H9 (cell line): ENCODE data around the gene PRKCA. TPM values are rescaled to one million over a fixed set of nuclear protein-coding genes. Genes with fewer than 3 reads are reported as not detected.

Source experiments
- DNase-seq: peaks from one replicate; pipeline ENCODE4 v3.0.0-alpha.2; 2017
- H2AFZ ChIP-seq: one replicate; pipeline ENCODE4 v1.6.1; 2013; ENCODE audit warnings: mild to moderate bottlenecking, low read length, control low read depth, moderate library complexity
- H2AK5ac ChIP-seq: 2 replicates; pipeline ENCODE4 v1.6.1; 2013; ENCODE audit warnings: low read length, control low read depth, mixed read lengths; ENCODE audit not compliant: insufficient read length
- H2BK120ac ChIP-seq: one replicate; pipeline ENCODE4 v1.6.1; 2013; ENCODE audit warnings: low read depth, mild to moderate bottlenecking, low read length, control low read depth, inconsistent platforms; ENCODE audit not compliant: poor library complexity, severe bottlenecking
- H2BK12ac ChIP-seq: 2 replicates; pipeline ENCODE4 v1.6.1; 2013; ENCODE audit warnings: low read length, control low read depth, mixed read lengths, low read depth; ENCODE audit not compliant: insufficient read length
- H2BK15ac ChIP-seq: 2 replicates; pipeline ENCODE4 v1.6.1; 2013; ENCODE audit warnings: low read depth, low read length, control low read depth
- H2BK20ac ChIP-seq: one replicate; pipeline ENCODE4 v1.6.1; 2013; ENCODE audit warnings: low read depth, mild to moderate bottlenecking, low read length, control low read depth, inconsistent platforms; ENCODE audit not compliant: poor library complexity, severe bottlenecking
- H2BK5ac ChIP-seq: 2 replicates; pipeline ENCODE4 v1.6.1; 2013; ENCODE audit warnings: low read length, control low read depth, mixed read lengths; ENCODE audit not compliant: insufficient read length
- H3K14ac ChIP-seq: 2 replicates; pipeline ENCODE4 v1.6.1; 2013; ENCODE audit warnings: low read length, control low read depth; ENCODE audit not compliant: insufficient read depth
- H3K18ac ChIP-seq: 2 replicates; pipeline ENCODE4 v1.6.1; 2013; ENCODE audit warnings: low read depth, mild to moderate bottlenecking, mixed read lengths, low read length, control low read depth; ENCODE audit not compliant: insufficient read length
- H3K23ac ChIP-seq: 2 replicates; pipeline ENCODE4 v1.6.1; 2013; ENCODE audit warnings: low read length, control low read depth, mixed read lengths, low read depth; ENCODE audit not compliant: insufficient read length
- H3K23me2 ChIP-seq: 2 replicates; pipeline ENCODE4 v1.6.1; 2013; ENCODE audit warnings: low read depth, mild to moderate bottlenecking, mixed read lengths, low read length, control low read depth; ENCODE audit not compliant: insufficient read length, poor library complexity, severe bottlenecking
- H3K27ac ChIP-seq: 2 replicates; pipeline ENCODE4 v1.5.1; 2013; ENCODE audit warnings: low read length, control low read depth, mixed read lengths, low read depth; ENCODE audit not compliant: insufficient read length
- H3K27me3 ChIP-seq: 2 replicates; pipeline ENCODE4 v1.6.1; 2013; ENCODE audit warnings: low read length, control low read depth, inconsistent platforms; ENCODE audit not compliant: insufficient read depth
- H3K4ac ChIP-seq: 2 replicates; pipeline ENCODE4 v1.6.1; 2013; ENCODE audit warnings: low read depth, mild to moderate bottlenecking, control low read depth, inconsistent platforms, low read length, moderate library complexity
- H3K4me1 ChIP-seq: 2 replicates; pipeline ENCODE4 v1.6.1; 2013; ENCODE audit warnings: low read length, control low read depth, inconsistent platforms; ENCODE audit not compliant: insufficient read depth
- H3K4me2 ChIP-seq: 2 replicates; pipeline ENCODE4 v1.6.1; 2013; ENCODE audit warnings: low read length, control low read depth, mixed read lengths; ENCODE audit not compliant: insufficient read length, insufficient read depth
- H3K56ac ChIP-seq: 2 replicates; pipeline ENCODE4 v1.6.1; 2013; ENCODE audit warnings: low read depth, mild to moderate bottlenecking, mixed read lengths, low read length, control low read depth; ENCODE audit not compliant: insufficient read length
- H3K79me1 ChIP-seq: 2 replicates; pipeline ENCODE4 v1.6.1; 2013; ENCODE audit warnings: low read depth, mild to moderate bottlenecking, moderate library complexity, low read length, control low read depth, inconsistent platforms; ENCODE audit not compliant: insufficient read depth, poor library complexity, severe bottlenecking
- H3K79me2 ChIP-seq: 2 replicates; pipeline ENCODE4 v1.6.1; 2013; ENCODE audit warnings: low read length, control low read depth, inconsistent platforms; ENCODE audit not compliant: insufficient read depth
- H3K9ac ChIP-seq: 2 replicates; pipeline ENCODE4 v1.6.1; 2013; ENCODE audit warnings: low read length, control low read depth, mixed read lengths; ENCODE audit not compliant: insufficient read length; ENCODE audit errors: extremely low read depth
- H3K9me3 ChIP-seq: one replicate; pipeline ENCODE4 v1.6.1; 2013; ENCODE audit warnings: low read depth, low read length, inconsistent platforms; ENCODE audit not compliant: control insufficient read depth
- H3T11ph ChIP-seq: one replicate; pipeline ENCODE4 v1.6.1; 2013; ENCODE audit warnings: mild to moderate bottlenecking, low read length, control low read depth, inconsistent platforms
- H4K20me1 ChIP-seq: one replicate; pipeline ENCODE4 v1.6.1; 2013; ENCODE audit not compliant: control insufficient read depth, insufficient read length, insufficient read depth
- H4K5ac ChIP-seq: 2 replicates; pipeline ENCODE4 v1.6.1; 2013; ENCODE audit warnings: low read depth, mild to moderate bottlenecking, mixed read lengths, low read length, control low read depth; ENCODE audit not compliant: insufficient read length
- H4K8ac ChIP-seq: replicated peaks from 2 replicates; pipeline ENCODE4 v1.6.1; 2013; ENCODE audit warnings: low read length, control low read depth, mixed read lengths, low read depth; ENCODE audit not compliant: insufficient read length
- H4K91ac ChIP-seq: 2 replicates; pipeline ENCODE4 v1.6.1; 2013; ENCODE audit warnings: low read depth, mild to moderate bottlenecking, moderate library complexity, mixed read lengths, low read length, control low read depth; ENCODE audit not compliant: insufficient read length
- H3K27ac Mint-ChIP-seq, 3 experiments: 2 replicates in 2 of 3; 3 replicates in 1 of 3; pipeline ENCODE4 v1.8.0; 2020 to 2021; ENCODE audit warnings: mixed read lengths in 3 of 3, mild to moderate bottlenecking in 1 of 3, moderate library complexity in 1 of 3
- H3K27me3 Mint-ChIP-seq: 2 replicates; pipeline ENCODE4 v1.8.0; 2021; ENCODE audit warnings: low read depth, mild to moderate bottlenecking, moderate library complexity, mixed read lengths
- H3K36me3 Mint-ChIP-seq, 3 experiments: 2 replicates in 2 of 3; 3 replicates in 1 of 3; pipeline ENCODE4 v1.8.0; 2020 to 2021; ENCODE audit warnings: low read depth in 3 of 3, mixed read lengths in 3 of 3; ENCODE audit not compliant: insufficient read depth in 1 of 3
- H3K4me1 Mint-ChIP-seq, 2 experiments: 2 replicates each; pipeline ENCODE4 v1.8.0; 2020; ENCODE audit warnings: mixed read lengths in 2 of 2
- H3K4me3 Mint-ChIP-seq, 2 experiments: 2 replicates in 1 of 2; 3 replicates in 1 of 2; pipeline ENCODE4 v1.8.0; 2020 to 2021; ENCODE audit warnings: mild to moderate bottlenecking in 2 of 2, mixed read lengths in 2 of 2, moderate library complexity in 1 of 2
- H3K9me3 Mint-ChIP-seq, 2 experiments: 2 replicates in 1 of 2; 3 replicates in 1 of 2; pipeline ENCODE4 v1.8.0; 2020; ENCODE audit warnings: mild to moderate bottlenecking in 2 of 2, mixed read lengths in 2 of 2, moderate library complexity in 1 of 2
- WGBS: extraction: QIAGEN DNeasy Blood & Tissue Kit; methylation state at CpG from one replicate; pipeline ENCODE4 v1.1.7; 2013; ENCODE audit warnings: missing lambda C conversion rate, low lambda C conversion rate, mixed read lengths; ENCODE audit not compliant: insufficient read length; ENCODE audit errors: extremely low coverage; 5-methylcytosine and 5-hydroxymethylcytosine counted together
- total RNA-seq: library from RNA; stranded (reverse); gene quantifications from 2 replicates; pipeline ENCODE4 v1.2.1, GENCODE V29; 2021
- TF ChIP-seq, protein P1 (sequence below): fragments of 200-600 bp; sonication (generic); conservative IDR thresholded peaks from 3 replicates; pipeline ENCODE4 v1.8.0; 2021; ENCODE audit warnings: antibody characterized with exemption, mild to moderate bottlenecking

The PRKCA gene
- total RNA-seq, 1 experiment from 2014 or later: 10.5 TPM

DNA sequence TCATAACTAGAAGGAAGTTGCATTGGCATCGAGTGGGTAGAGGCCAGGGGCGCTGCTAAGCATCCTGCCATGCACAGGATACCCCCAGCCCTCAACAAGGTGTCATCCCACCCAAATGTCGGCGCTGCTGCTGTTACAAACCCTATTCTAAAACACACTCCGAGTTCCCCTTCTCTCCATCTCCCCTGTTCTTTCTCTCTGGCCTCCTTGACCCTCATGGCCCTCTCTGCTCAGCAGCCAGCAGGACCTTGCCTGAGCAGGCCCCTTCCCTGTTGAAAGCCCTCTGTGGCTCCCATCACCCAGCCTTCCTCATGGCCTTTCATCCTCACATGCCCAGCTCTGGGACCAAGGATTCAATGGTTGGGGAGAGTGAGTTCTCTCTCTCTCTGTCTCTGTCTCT is 510.2 kb downstream of the PRKCA start:
- no peak overlapping the region for H4K91ac ChIP-seq
- DNase-seq: no peak
- no peaks in the 10 kb centered on the region for H3K4me1 ChIP-seq
- WGBS: no CpG with 5 or more reads among the region's 5 CpGs
- no peak overlapping the region for H3K4ac ChIP-seq
- no peak overlapping the region for H3T11ph ChIP-seq
- H3K56ac ChIP-seq: no peak overlapping the region
- H4K8ac ChIP-seq: no peak overlapping the region
- H3K14ac ChIP-seq: no peak overlapping the region; the same call in 1 of the 2 replicates
- H3K79me1 ChIP-seq: no peaks in the 10 kb centered on the region
- no peak overlapping the region for H3K4me2 ChIP-seq
- no peaks in the 10 kb centered on the region for H3K27me3 ChIP-seq
- TF ChIP-seq, protein P1, sequence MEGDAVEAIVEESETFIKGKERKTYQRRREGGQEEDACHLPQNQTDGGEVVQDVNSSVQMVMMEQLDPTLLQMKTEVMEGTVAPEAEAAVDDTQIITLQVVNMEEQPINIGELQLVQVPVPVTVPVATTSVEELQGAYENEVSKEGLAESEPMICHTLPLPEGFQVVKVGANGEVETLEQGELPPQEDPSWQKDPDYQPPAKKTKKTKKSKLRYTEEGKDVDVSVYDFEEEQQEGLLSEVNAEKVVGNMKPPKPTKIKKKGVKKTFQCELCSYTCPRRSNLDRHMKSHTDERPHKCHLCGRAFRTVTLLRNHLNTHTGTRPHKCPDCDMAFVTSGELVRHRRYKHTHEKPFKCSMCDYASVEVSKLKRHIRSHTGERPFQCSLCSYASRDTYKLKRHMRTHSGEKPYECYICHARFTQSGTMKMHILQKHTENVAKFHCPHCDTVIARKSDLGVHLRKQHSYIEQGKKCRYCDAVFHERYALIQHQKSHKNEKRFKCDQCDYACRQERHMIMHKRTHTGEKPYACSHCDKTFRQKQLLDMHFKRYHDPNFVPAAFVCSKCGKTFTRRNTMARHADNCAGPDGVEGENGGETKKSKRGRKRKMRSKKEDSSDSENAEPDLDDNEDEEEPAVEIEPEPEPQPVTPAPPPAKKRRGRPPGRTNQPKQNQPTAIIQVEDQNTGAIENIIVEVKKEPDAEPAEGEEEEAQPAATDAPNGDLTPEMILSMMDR: no peak
- H3K23me2 ChIP-seq: no peaks in the 10 kb centered on the region
- H2AK5ac ChIP-seq: no peak overlapping the region
- Mint-ChIP-seq H3K4me1 (peaks cover 2 to 4% of the 10 kb centered on the region in 2 experiments; a peak in 2 of 4 replicates), H3K4me3 (no peak overlapping the region), H3K27me3 (peaks cover under 1% of the 10 kb centered on the region), H3K9me3 (peaks cover 9 to 11% of the 10 kb centered on the region in 2 experiments), H3K36me3 (peaks cover under 1 to 8% (median under 1%) of the 10 kb centered on the region in 3 experiments; a peak in 5 of 7 replicates), H3K27ac (no peak overlapping the region; a peak in 1 of 7 replicates)
- no peak overlapping the region for H2BK15ac ChIP-seq
- no peak overlapping the region for H2BK5ac ChIP-seq
- no peak overlapping the region for H3K23ac ChIP-seq
- H3K9me3 ChIP-seq: no peaks in the 10 kb centered on the region
- H2AFZ ChIP-seq: no peak overlapping the region
- H4K5ac ChIP-seq: no peak overlapping the region
- H3K27ac ChIP-seq: no peak overlapping the region
- H3K9ac ChIP-seq: no peak overlapping the region
- no peaks in the 10 kb centered on the region for H4K20me1 ChIP-seq
- no peak overlapping the region for H3K18ac ChIP-seq
- H2BK20ac ChIP-seq: no peak overlapping the region
- H2BK12ac ChIP-seq: no peak overlapping the region
- H2BK120ac ChIP-seq: no peak overlapping the region
- H3K79me2 ChIP-seq: no peaks in the 10 kb centered on the region
